Endothelial cell (in vitro differentiated cells): ENCODE data around the gene POPDC2. TPM values are rescaled to one million over a fixed set of nuclear protein-coding genes. Genes with fewer than 3 reads are reported as not detected.
"Not testable (repeated sequence)": the region's sequence is repeated elsewhere in the genome, so short reads cannot be mapped to it uniquely, and the experiment has no call there.

Experiments
- DNase-seq: peaks from one replicate; pipeline ENCODE4 v3.0.0; 2021; ENCODE audit warnings: low spot score
- H3K27ac Mint-ChIP-seq: one replicate; pipeline ENCODE4 v1.8.0; 2021; ENCODE audit warnings: mixed read lengths, inconsistent platforms; ENCODE audit not compliant: unreplicated experiment
- H3K27me3 Mint-ChIP-seq: one replicate; pipeline ENCODE4 v1.8.0; 2021; ENCODE audit warnings: mild to moderate bottlenecking, moderate library complexity, mixed read lengths, inconsistent platforms; ENCODE audit not compliant: unreplicated experiment
- H3K36me3 Mint-ChIP-seq: one replicate; pipeline ENCODE4 v1.8.0; 2021; ENCODE audit warnings: mild to moderate bottlenecking, low read depth, mixed read lengths, inconsistent platforms; ENCODE audit not compliant: unreplicated experiment
- H3K4me1 Mint-ChIP-seq: one replicate; pipeline ENCODE4 v1.8.0; 2021; ENCODE audit warnings: mild to moderate bottlenecking, mixed read lengths, inconsistent platforms; ENCODE audit not compliant: unreplicated experiment
- H3K4me3 Mint-ChIP-seq: one replicate; pipeline ENCODE4 v1.8.0; 2021; ENCODE audit warnings: mild to moderate bottlenecking, mixed read lengths, inconsistent platforms; ENCODE audit not compliant: unreplicated experiment
- H3K9me3 Mint-ChIP-seq: one replicate; pipeline ENCODE4 v1.8.0; 2021; ENCODE audit warnings: mixed read lengths, inconsistent platforms; ENCODE audit not compliant: unreplicated experiment
- CTCF ChIP-seq: fragments of 200-600 bp; sonication (generic); IDR thresholded peaks from one replicate; pipeline ENCODE4 v1.5.0; 2021; ENCODE audit warnings: antibody characterized with exemption; ENCODE audit not compliant: unreplicated experiment
- total RNA-seq: library from RNA; stranded (reverse); fragmentation: NEBNext Ultra II Directional; extraction: Animal tissue kit (Norgen Biotek cat#: 25700); gene quantifications from one replicate; pipeline ENCODE4 v1.2.1, GENCODE V29; 2021; ENCODE audit not compliant: unreplicated experiment

Gene POPDC2
- total RNA-seq, 1 donor from 2014 or later = 2.0 TPM

- Mint-ChIP-seq H3K36me3 (no peaks in the 10 kb centered on the region), H3K4me1 (peaks cover 49% of the 10 kb centered on the region), H3K4me3 (no peak within 1 kb of the TSS), H3K27ac (no peak within 1 kb of the TSS), H3K27me3 (peaks cover 4% of the 10 kb centered on the region), H3K9me3 (no peaks in the 10 kb centered on the region)
- TF ChIP-seq CTCF = no peak
- no peak for DNase-seq
Measured at GRCh38 chr3:119597548-119598288, 62.7 kb downstream of the POPDC2 start, which contains the start of gene PLA1A. PLA1A (plus strand) TSS chr3:119597885; CDS start chr3:119597914, 29 bp downstream.

GRCh38 chr3:119596398-119596797 is 64.0 kb downstream of the POPDC2 start:
- no peaks in the 10 kb centered on the region for H3K9me3 Mint-ChIP-seq
- H3K27ac Mint-ChIP-seq = no peak overlapping the region

GRCh38 chr3:119595639-119596334 is 64.6 kb downstream of the POPDC2 start:
- H3K27ac Mint-ChIP-seq = no peak overlapping the region
- no peaks in the 10 kb centered on the region for H3K27me3 Mint-ChIP-seq
- no peak overlapping the region for H3K4me3 Mint-ChIP-seq
- TF ChIP-seq CTCF = no peak
- no peak for DNase-seq
- H3K9me3 Mint-ChIP-seq = no peaks in the 10 kb centered on the region
- peaks cover 34% of the 10 kb centered on the region for H3K4me1 Mint-ChIP-seq
- no peaks in the 10 kb centered on the region for H3K36me3 Mint-ChIP-seq

More at GRCh38 chr3:119596398-119596797, 64.0 kb downstream of the POPDC2 start:
- no peak for TF ChIP-seq CTCF
- H3K4me3 Mint-ChIP-seq = no peak overlapping the region
- H3K36me3 Mint-ChIP-seq = no peaks in the 10 kb centered on the region
- no peak for DNase-seq
- H3K27me3 Mint-ChIP-seq = peaks cover 2% of the 10 kb centered on the region
- H3K4me1 Mint-ChIP-seq = peaks cover 39% of the 10 kb centered on the region

GRCh38 chr3:119594929-119595328 is 65.5 kb downstream of the POPDC2 start:
- H3K4me3 Mint-ChIP-seq, DNase-seq, H3K27ac Mint-ChIP-seq, H3K27me3 Mint-ChIP-seq, H3K36me3 Mint-ChIP-seq, H3K9me3 Mint-ChIP-seq: not testable (repeated sequence)
- peaks cover 27% of the 10 kb centered on the region for H3K4me1 Mint-ChIP-seq

- Mint-ChIP-seq H3K4me3 (no peak overlapping the region), H3K27ac (no peak overlapping the region), H3K4me1 (peaks cover 25% of the 10 kb centered on the region), H3K27me3 (no peaks in the 10 kb centered on the region), H3K36me3 (peaks cover 8% of the 10 kb centered on the region), H3K9me3 (no peaks in the 10 kb centered on the region)
- TF ChIP-seq CTCF = no peak
- no peak for DNase-seq
Measured at GRCh38 chr3:119594066-119594465, 66.3 kb downstream of the POPDC2 start.
